Astrocyte of the cerebellum (primary cell): ENCODE data around the gene CCDC179.

Experiments used
- DNase-seq: peaks from one replicate; pipeline ENCODE4 v3.0.0-alpha.2; 2011; ENCODE audit warnings: low read depth
- H3K4me3 ChIP-seq: 2 replicates; pipeline ENCODE4 v1.5.1; 2011; ENCODE audit warnings: mild to moderate bottlenecking, low read depth, low read length, moderate library complexity
- in situ Hi-C: cut with HindIII; loops from 2 replicates; pipeline ENCODE4 v1.10.0; 2017; ENCODE audit warnings: low sequenced_read_pairs
- TF ChIP-seq, protein P1 (sequence below): IDR thresholded peaks from 2 replicates; pipeline ENCODE4 v1.5.1; 2012; ENCODE audit warnings: low read length, low read depth, moderate library complexity, mild to moderate bottlenecking; ENCODE audit errors: missing control alignments

The CCDC179 gene

DNA sequence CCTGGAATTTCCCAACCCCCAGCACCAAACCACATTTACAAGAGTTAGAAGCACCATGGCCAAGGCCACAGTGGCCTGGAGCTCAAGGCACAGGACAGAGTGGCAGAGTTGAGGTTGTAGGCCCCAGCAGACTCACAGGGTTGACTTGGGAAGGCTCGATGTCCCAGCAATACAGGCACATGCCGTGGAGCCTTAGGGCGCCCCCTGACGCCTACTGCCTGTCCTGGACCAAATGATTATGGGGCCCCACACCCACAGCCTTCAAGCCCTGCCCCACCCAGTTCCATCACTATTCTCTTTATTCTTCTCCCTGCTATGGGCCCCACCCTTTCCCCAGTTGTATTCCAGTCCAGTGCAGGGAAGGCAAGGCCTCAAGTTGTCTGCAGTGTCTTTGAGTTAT is at the start of gene CCDC179:
CCDC179 (minus strand) TSS at position 234 of the 400 bp plus-strand sequence; CDS start at position 181, 53 bp downstream.
- in situ Hi-C loops: no loop called here
- TF ChIP-seq, protein P1, sequence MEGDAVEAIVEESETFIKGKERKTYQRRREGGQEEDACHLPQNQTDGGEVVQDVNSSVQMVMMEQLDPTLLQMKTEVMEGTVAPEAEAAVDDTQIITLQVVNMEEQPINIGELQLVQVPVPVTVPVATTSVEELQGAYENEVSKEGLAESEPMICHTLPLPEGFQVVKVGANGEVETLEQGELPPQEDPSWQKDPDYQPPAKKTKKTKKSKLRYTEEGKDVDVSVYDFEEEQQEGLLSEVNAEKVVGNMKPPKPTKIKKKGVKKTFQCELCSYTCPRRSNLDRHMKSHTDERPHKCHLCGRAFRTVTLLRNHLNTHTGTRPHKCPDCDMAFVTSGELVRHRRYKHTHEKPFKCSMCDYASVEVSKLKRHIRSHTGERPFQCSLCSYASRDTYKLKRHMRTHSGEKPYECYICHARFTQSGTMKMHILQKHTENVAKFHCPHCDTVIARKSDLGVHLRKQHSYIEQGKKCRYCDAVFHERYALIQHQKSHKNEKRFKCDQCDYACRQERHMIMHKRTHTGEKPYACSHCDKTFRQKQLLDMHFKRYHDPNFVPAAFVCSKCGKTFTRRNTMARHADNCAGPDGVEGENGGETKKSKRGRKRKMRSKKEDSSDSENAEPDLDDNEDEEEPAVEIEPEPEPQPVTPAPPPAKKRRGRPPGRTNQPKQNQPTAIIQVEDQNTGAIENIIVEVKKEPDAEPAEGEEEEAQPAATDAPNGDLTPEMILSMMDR: no peak
- no peak for DNase-seq
- H3K4me3 ChIP-seq: no peak within 1 kb of the TSS

GRCh38 chr11:22903782-22904181 is 43.5 kb upstream of the CCDC179 start:
- in situ Hi-C loops: no loop called here
- no peak for DNase-seq
- TF ChIP-seq, protein P1: no peak
- no peak overlapping the region for H3K4me3 ChIP-seq

- DNase-seq: no peak
- no peak overlapping the region for H3K4me3 ChIP-seq
- TF ChIP-seq, protein P1: no peak
- in situ Hi-C loops: no loop called here
Measured at GRCh38 chr11:22901603-22902002, 41.3 kb upstream of the CCDC179 start.

GRCh38 chr11:22900764-22901486 is 40.7 kb upstream of the CCDC179 start:
- TF ChIP-seq, protein P1: no peak
- in situ Hi-C loops: no loop called here
- H3K4me3 ChIP-seq: no peak overlapping the region
- DNase-seq: no peak

DNA sequence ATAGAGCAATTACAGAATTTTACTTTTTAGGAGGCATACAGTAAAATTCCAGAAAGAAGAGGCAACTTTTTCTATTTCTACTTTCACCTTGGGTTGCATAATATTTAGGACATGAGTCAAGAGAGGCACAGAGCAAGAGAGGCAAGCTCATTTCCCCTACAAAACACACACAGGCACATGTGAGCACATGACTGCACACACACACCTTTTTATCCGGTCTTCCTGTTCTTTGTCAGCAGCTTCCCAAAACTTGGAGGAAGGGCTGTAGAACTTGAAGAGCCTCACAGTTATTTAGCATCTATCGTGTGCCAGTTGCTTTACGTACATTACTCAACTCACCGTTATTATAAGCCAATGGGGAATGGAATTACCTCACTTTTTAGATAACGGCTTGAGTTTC is 37.8 kb upstream of the CCDC179 start:
- no peak for DNase-seq
- H3K4me3 ChIP-seq: no peak overlapping the region
- in situ Hi-C loops: no loop called here
- TF ChIP-seq, protein P1: no peak

- in situ Hi-C loops: no loop called here
- DNase-seq: no peak
- no peak overlapping the region for H3K4me3 ChIP-seq
- TF ChIP-seq, protein P1: no peak
Measured at GRCh38 chr11:22890227-22890626, 30.0 kb upstream of the CCDC179 start.

DNA sequence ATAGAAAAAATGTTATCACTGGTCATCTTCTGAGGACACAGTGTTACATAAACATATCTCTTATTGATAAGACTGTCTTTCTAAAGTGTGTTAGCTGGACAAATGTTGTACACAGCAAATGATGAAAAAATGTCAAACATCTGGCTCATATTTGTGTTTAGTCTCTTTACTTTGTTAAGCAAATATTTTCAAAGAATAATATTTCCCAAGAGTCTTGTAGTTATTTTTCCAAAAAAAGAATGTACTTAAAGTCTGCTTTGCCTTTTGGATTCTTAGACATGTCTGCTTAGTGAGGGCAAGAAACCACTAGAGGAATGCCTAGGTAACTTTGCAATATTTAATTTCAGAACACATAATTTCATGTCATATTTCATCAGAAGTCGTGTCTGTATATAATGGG is 23.9 kb upstream of the CCDC179 start:
- TF ChIP-seq, protein P1: no peak
- in situ Hi-C loops: no loop called here
- no peak overlapping the region for H3K4me3 ChIP-seq
- no peak for DNase-seq
